ENCODE measurements around the gene BICC1.
A peak's percentile ranks its signal among the peaks of the same experiment; 100 is the strongest.

The BICC1 gene

DNA sequence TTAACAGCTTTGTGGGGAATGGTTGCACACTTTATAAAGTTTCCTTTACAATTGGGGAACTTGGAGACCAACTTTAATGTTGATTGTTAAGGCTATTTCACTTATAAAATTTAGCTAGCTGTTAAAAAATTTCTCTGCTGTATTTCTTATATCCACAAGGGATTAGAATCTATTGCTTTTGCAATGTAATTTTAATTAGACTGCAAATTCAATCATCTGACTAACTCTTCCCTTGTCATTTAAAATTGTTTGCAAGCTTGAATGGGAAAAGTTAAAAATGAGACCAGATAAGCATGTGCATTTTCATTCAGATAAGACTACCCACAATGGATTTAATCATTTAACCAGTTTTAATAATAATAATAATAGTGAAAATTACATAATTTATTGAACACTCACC lies 213.2 kb downstream of the BICC1 start:
- Histone ChIP-seq H3K4me3 (IDR thresholded peaks at IDR 0.05; ENCODE audit: insufficient read depth, low read depth, low read length) (no peak overlapping the region), H2AFZ (ENCODE audit: low read depth) (no peak overlapping the region), H3K4me2 (no peak overlapping the region), H3K79me2 (ENCODE audit: insufficient read depth, low read depth) (no peaks in the 10 kb centered on the region), H3K36me3 (ENCODE audit: insufficient read depth) (no peaks in the 10 kb centered on the region), H3K9ac (no peak overlapping the region), H4K20me1 (ENCODE audit: insufficient read depth) (no peaks in the 10 kb centered on the region), H3K27ac (no peak overlapping the region), H3K27me3 (ENCODE audit: insufficient read depth, low read depth) (no peaks in the 10 kb centered on the region), H3K4me1 (ENCODE audit: low read depth, poor library complexity, severe bottlenecking) (no peaks in the 10 kb centered on the region)
- TF ChIP-seq, protein P1, sequence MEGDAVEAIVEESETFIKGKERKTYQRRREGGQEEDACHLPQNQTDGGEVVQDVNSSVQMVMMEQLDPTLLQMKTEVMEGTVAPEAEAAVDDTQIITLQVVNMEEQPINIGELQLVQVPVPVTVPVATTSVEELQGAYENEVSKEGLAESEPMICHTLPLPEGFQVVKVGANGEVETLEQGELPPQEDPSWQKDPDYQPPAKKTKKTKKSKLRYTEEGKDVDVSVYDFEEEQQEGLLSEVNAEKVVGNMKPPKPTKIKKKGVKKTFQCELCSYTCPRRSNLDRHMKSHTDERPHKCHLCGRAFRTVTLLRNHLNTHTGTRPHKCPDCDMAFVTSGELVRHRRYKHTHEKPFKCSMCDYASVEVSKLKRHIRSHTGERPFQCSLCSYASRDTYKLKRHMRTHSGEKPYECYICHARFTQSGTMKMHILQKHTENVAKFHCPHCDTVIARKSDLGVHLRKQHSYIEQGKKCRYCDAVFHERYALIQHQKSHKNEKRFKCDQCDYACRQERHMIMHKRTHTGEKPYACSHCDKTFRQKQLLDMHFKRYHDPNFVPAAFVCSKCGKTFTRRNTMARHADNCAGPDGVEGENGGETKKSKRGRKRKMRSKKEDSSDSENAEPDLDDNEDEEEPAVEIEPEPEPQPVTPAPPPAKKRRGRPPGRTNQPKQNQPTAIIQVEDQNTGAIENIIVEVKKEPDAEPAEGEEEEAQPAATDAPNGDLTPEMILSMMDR (conservative IDR thresholded peaks at IDR 0.05; ENCODE audit: low read depth, low read length) = no peak

DNA sequence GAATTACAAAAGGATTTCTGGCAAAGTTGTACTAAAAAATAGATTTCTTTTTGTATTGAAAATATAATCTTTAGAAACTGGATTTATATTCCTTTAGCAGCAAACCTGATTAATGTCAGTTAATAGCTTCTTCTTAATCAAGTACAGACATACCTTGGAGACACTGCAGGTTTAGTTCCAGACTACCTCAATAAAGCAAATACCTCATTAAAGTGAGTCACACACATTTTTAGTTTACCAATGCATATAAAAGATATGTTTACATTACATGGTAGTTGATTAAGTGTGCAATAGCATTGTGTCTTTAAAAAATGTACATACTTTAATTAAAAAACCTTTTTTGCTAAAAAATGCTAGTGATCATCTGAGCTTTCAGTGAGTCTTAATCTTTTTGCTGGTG lies 215.0 kb downstream of the BICC1 start:
- TF ChIP-seq, protein P1 (conservative IDR thresholded peaks at IDR 0.05; ENCODE audit: low read depth, low read length) = no peak
- no peaks in the 10 kb centered on the region for H3K4me1 ChIP-seq (ENCODE audit: low read depth, poor library complexity, severe bottlenecking)
- no peaks in the 10 kb centered on the region for H3K79me2 ChIP-seq (ENCODE audit: insufficient read depth, low read depth)
- no peak overlapping the region for H3K9ac ChIP-seq
- no peak overlapping the region for H2AFZ ChIP-seq (ENCODE audit: low read depth)
- H3K27me3 ChIP-seq (ENCODE audit: insufficient read depth, low read depth) = no peaks in the 10 kb centered on the region
- H3K27ac ChIP-seq = no peak overlapping the region
- no peak overlapping the region for H3K4me3 ChIP-seq (IDR thresholded peaks at IDR 0.05; ENCODE audit: insufficient read depth, low read depth, low read length)
- H3K4me2 ChIP-seq = no peak overlapping the region
- no peaks in the 10 kb centered on the region for H4K20me1 ChIP-seq (ENCODE audit: insufficient read depth)
- no peaks in the 10 kb centered on the region for H3K36me3 ChIP-seq (ENCODE audit: insufficient read depth)

DNA sequence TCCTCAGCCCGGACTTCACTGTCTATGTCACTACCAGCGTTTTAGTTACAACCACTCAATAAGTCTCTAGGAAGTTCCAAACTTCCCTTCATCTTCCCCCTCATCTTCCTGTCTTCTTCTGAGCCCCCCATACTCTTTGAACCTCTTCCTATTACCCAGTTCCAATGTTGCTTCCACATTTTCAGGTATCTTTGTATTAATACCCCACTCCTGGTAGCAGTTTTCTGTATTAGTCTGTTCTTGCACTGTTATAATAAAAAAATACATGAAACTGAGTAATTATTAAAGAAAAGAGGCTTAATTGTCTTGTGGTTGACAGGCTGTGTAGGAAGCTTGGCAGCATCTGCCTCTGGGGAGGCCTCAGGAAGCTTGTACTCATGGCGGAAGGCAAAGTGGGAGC lies 218.6 kb downstream of the BICC1 start:
- Histone ChIP-seq H4K20me1 (ENCODE audit: insufficient read depth) (no peaks in the 10 kb centered on the region), H3K4me1 (ENCODE audit: low read depth, poor library complexity, severe bottlenecking) (peaks cover 35% of the 10 kb centered on the region), H3K36me3 (ENCODE audit: insufficient read depth) (no peaks in the 10 kb centered on the region), H3K4me2 (no peak overlapping the region), H3K4me3 (IDR thresholded peaks at IDR 0.05; ENCODE audit: insufficient read depth, low read depth, low read length) (no peak overlapping the region), H3K27ac (no peak overlapping the region), H3K9ac (no peak overlapping the region), H3K79me2 (ENCODE audit: insufficient read depth, low read depth) (no peaks in the 10 kb centered on the region), H3K27me3 (ENCODE audit: insufficient read depth, low read depth) (no peaks in the 10 kb centered on the region), H2AFZ (ENCODE audit: low read depth) (no peak overlapping the region)
- TF ChIP-seq, protein P1 (conservative IDR thresholded peaks at IDR 0.05; ENCODE audit: low read depth, low read length) = no peak

DNA sequence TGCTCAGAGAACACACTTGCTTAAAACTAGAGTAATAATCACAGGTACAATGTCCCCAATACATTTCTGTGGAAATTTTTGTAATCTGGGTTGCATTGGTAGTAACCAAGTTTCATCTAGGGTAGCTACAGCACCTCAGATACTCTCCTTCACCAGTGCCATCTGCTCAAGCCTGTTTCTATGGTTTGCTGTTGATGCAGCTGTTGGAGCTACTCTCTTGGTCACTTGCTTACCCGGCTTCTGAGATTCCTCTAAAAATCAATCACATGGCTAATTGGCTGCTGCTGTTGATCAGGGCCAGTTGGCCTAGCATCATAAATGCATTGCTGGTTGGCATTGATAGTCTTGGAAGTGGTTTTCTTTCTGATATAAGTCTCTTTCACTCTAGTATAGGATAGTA lies 220.8 kb downstream of the BICC1 start:
- Histone ChIP-seq H3K79me2 (ENCODE audit: insufficient read depth, low read depth) (no peaks in the 10 kb centered on the region), H3K4me2 (peak overlapping the region; percentile 49; the same call in 1 of the 2 replicates), H3K27me3 (ENCODE audit: insufficient read depth, low read depth) (no peaks in the 10 kb centered on the region), H3K36me3 (ENCODE audit: insufficient read depth) (no peaks in the 10 kb centered on the region), H4K20me1 (ENCODE audit: insufficient read depth) (no peaks in the 10 kb centered on the region), H3K9ac (no peak overlapping the region), H2AFZ (ENCODE audit: low read depth) (no peak overlapping the region), H3K4me1 (ENCODE audit: low read depth, poor library complexity, severe bottlenecking) (peaks cover 40% of the 10 kb centered on the region), H3K4me3 (IDR thresholded peaks at IDR 0.05; ENCODE audit: insufficient read depth, low read depth, low read length) (no peak overlapping the region), H3K27ac (peak overlapping the region; percentile 1; the same call in 1 of the 2 replicates)
- TF ChIP-seq, protein P1 (conservative IDR thresholded peaks at IDR 0.05; ENCODE audit: low read depth, low read length) = no peak

Measured in KMS-11 (cell line).